Progenitor cell of endocrine pancreas (in vitro differentiated cells): Measurements from ENCODE around the gene GALNT2. TPM values are rescaled to one million over a fixed set of nuclear protein-coding genes. Genes with fewer than 3 reads are reported as not detected.

Experiments used
- DNase-seq: peaks from one replicate; pipeline ENCODE4 v3.0.0; 2021; ENCODE audit warnings: low spot score; ENCODE audit not compliant: unreplicated experiment
- H3K27ac Mint-ChIP-seq: 2 replicates; pipeline ENCODE4 v1.8.0; 2021; ENCODE audit warnings: mild to moderate bottlenecking, moderate library complexity, mixed read lengths
- H3K27me3 Mint-ChIP-seq: 2 replicates; pipeline ENCODE4 v1.8.0; 2021; ENCODE audit warnings: mixed read lengths
- H3K36me3 Mint-ChIP-seq: 2 replicates; pipeline ENCODE4 v1.8.0; 2022; ENCODE audit warnings: mixed read lengths; ENCODE audit not compliant: insufficient read depth
- H3K4me1 Mint-ChIP-seq: 2 replicates; pipeline ENCODE4 v1.8.0; 2021; ENCODE audit warnings: low read depth, mixed read lengths
- H3K4me3 Mint-ChIP-seq: 2 replicates; pipeline ENCODE4 v1.8.0; 2021; ENCODE audit warnings: low read depth, mild to moderate bottlenecking, moderate library complexity, mixed read lengths
- H3K9me3 Mint-ChIP-seq: 2 replicates; pipeline ENCODE4 v1.8.0; 2021; ENCODE audit warnings: low read depth, mixed read lengths
- total RNA-seq: library from RNA; stranded (reverse); gene quantifications from 2 replicates; pipeline ENCODE4 v1.2.1, GENCODE V29; 2021
- TF ChIP-seq, protein P1 (sequence below): fragments of 200-600 bp; sonication (generic); IDR thresholded peaks from one replicate; pipeline ENCODE4 v1.5.0; 2021; ENCODE audit warnings: antibody characterized with exemption, mild to moderate bottlenecking; ENCODE audit not compliant: unreplicated experiment

GALNT2 gene
- total RNA-seq, 1 donor from 2014 or later = 95.2 TPM

DNA sequence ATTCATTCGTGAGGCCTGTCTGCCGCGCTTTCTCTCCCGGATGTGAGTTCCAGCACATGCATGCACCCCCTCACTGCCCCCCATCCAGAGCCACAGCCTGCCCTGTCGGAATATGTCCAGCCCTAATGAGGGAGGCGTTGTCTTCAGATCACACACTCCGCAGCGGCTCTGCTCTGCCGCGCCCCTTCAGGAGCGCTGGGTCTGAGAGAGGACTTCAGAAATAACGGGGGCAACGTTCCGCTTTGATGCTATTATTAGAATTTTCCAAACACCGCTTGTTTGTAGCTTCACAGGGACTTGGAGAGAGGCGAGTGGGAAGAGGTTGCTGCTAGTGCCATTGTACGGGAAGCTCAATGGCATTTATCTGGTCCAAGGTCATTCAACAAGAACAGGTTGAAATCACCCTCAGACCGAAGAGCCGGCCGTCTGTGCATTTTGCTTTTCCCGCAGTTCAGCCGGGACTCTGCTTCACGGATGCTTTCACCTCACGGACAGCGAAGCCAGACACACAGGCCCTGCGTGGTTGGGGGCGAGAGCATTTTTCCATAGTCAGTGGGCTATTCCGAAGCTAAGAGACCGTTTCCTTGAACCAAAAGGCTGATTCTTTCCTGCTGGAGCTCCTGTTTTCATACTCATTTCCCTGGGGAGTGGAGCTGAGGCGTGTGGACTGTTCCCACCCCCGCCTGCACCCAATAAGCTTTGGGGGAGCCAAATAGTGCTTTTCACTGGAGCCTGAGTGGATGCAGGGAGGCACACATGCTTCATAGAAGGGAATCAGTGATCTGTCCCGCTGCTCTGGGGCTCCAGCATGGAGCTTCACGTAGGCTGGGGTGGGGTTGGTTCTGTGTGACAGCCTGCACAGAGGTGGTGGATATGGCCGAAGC is 69.7 kb downstream of the GALNT2 start:
- no peak for DNase-seq
- Mint-ChIP-seq H3K4me3 (no peak overlapping the region), H3K4me1 (peaks cover 15% of the 10 kb centered on the region)

DNA sequence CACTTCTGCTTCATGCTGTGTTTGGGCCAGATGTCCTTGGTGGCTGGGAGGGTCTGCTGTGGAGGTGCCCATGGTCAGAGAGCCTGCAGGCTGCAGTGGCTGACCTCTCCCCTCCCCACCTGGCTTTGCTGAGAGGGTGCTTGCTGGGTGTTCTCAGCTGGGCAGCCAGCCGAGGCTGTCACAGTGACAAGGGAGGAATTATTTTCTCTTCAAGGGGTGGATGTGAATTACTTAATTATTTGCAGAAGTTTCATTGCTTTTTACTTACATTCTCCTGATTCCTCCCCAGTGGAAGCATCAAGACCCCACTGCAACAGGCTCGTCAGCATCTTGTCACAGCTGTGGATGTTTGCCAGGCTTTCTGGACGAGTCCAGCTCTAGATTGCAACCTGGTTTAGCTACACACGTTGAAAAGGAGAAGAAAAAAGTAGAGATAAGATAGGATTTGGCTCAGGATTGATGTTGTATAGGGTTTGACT is 70.3 kb downstream of the GALNT2 start:
- H3K4me1 Mint-ChIP-seq = peaks cover 15% of the 10 kb centered on the region
- no peaks in the 10 kb centered on the region for H3K27me3 Mint-ChIP-seq
- H3K4me3 Mint-ChIP-seq = no peak overlapping the region
- peaks cover 1% of the 10 kb centered on the region for H3K36me3 Mint-ChIP-seq
- H3K9me3 Mint-ChIP-seq = no peaks in the 10 kb centered on the region
- TF ChIP-seq, protein P1, sequence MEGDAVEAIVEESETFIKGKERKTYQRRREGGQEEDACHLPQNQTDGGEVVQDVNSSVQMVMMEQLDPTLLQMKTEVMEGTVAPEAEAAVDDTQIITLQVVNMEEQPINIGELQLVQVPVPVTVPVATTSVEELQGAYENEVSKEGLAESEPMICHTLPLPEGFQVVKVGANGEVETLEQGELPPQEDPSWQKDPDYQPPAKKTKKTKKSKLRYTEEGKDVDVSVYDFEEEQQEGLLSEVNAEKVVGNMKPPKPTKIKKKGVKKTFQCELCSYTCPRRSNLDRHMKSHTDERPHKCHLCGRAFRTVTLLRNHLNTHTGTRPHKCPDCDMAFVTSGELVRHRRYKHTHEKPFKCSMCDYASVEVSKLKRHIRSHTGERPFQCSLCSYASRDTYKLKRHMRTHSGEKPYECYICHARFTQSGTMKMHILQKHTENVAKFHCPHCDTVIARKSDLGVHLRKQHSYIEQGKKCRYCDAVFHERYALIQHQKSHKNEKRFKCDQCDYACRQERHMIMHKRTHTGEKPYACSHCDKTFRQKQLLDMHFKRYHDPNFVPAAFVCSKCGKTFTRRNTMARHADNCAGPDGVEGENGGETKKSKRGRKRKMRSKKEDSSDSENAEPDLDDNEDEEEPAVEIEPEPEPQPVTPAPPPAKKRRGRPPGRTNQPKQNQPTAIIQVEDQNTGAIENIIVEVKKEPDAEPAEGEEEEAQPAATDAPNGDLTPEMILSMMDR = no peak
- no peak for DNase-seq
- peak overlapping the region; percentile 89 for H3K27ac Mint-ChIP-seq

More for the DNA sequence above, 69.7 kb downstream of the GALNT2 start:
- H3K27ac Mint-ChIP-seq = no peak overlapping the region
- peaks cover 1% of the 10 kb centered on the region for H3K36me3 Mint-ChIP-seq
- H3K9me3 Mint-ChIP-seq = no peaks in the 10 kb centered on the region
- no peaks in the 10 kb centered on the region for H3K27me3 Mint-ChIP-seq
- TF ChIP-seq, protein P1 = no peak

DNA sequence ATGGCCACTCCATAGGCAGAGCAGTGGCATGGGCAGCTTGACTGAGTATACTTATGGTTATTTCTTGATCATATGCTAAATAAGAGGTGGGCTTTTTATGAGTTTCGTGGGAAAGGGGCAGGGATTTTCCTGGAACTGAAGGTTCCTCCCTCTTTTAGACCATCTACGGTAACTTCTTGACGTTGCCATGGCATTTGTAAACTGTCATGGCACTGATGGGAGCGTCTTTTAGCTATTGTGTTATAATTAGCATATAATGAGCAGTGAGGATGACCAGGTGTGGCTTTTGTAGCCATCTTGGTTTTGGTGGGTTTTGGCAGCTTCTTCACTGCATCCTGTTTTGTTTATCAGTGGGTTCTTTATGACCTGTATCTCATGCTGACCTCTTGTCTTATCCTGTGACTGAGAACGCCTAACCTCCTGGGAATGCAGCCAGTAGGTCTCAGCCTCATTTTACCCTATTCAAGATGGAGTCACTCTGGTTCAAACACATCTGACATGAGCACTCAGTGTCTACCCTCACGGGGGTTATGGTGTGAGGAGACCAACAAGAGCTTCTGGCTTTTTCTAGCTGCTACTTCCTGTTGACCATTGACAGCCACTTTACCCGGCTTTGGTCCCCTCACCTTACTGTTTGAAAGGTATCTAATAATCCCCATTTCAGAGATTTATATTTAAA is 71.7 kb downstream of the GALNT2 start:
- no peak for DNase-seq
- Mint-ChIP-seq H3K4me3 (no peak overlapping the region), H3K27me3 (no peaks in the 10 kb centered on the region), H3K27ac (no peak overlapping the region), H3K9me3 (no peaks in the 10 kb centered on the region), H3K4me1 (peaks cover 16% of the 10 kb centered on the region), H3K36me3 (peaks cover 1% of the 10 kb centered on the region)
- TF ChIP-seq, protein P1 = no peak

DNA sequence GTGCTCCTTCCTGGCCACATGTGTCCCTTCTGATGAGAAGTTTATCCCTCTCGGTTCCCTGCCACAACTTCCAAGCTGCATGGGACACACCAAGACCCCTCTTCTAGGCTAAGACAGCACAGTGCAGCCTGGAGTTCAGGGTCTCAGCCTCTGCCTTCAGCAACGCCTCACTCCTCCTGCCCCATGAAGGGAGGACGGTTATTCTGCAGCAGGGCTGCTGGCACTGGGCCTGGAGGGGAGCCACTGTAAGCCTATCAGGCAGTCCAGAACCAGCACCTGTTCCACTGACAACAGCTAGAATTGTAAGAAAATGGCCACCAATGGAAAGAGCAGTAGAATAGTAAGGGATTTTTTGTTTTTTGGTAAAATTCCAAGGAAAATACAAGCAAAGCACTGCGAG is 72.3 kb downstream of the GALNT2 start:
- DNase-seq = no peak
- Mint-ChIP-seq H3K4me3 (no peak overlapping the region), H3K27me3 (no peaks in the 10 kb centered on the region), H3K4me1 (peaks cover 19% of the 10 kb centered on the region), H3K36me3 (peaks cover 1% of the 10 kb centered on the region), H3K27ac (no peak overlapping the region), H3K9me3 (no peaks in the 10 kb centered on the region)
- TF ChIP-seq, protein P1 = no peak

DNA sequence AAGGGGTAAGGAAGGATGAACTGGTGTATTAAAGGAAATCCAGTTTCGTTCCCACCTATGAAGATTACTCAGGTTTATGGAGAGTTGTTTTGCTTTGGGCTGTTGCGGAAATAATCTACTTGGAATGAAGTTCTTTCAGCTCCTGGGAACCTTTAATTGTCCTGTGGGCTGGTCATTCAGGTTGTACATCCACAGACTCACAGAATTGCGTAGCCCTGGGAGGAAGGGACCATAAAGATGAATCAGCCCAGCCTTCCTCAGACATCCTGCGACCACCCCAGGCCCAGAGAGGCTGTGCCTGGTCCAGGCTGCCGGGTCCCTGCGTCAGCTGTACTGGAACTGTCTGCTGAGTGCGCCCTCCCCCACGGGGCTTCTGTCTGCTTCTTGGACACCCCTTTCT is 72.7 kb downstream of the GALNT2 start:
- Mint-ChIP-seq H3K4me3 (no peak overlapping the region), H3K36me3 (peaks cover 1% of the 10 kb centered on the region), H3K4me1 (peaks cover 19% of the 10 kb centered on the region), H3K9me3 (no peaks in the 10 kb centered on the region), H3K27ac (no peak overlapping the region), H3K27me3 (no peaks in the 10 kb centered on the region)
- no peak for DNase-seq
- TF ChIP-seq, protein P1 = no peak
